Neuronal stem cell (in vitro differentiated cells): ENCODE data around the gene MAP3K15.

Source experiments
- DNase-seq: peaks from one replicate; pipeline ENCODE4 v3.0.0-alpha.2; 2013; ENCODE audit warnings: low spot score
- H2AFZ ChIP-seq: one replicate; pipeline ENCODE4 v1.6.1; 2013; ENCODE audit warnings: mild to moderate bottlenecking, low read length, inconsistent platforms
- H2AK5ac ChIP-seq: 2 replicates; pipeline ENCODE4 v1.6.1; 2013; ENCODE audit warnings: low read depth, mild to moderate bottlenecking, inconsistent platforms, low read length, moderate library complexity, mixed read lengths
- H2BK120ac ChIP-seq: 2 replicates; pipeline ENCODE4 v1.6.1; 2013; ENCODE audit warnings: low read depth, mild to moderate bottlenecking, inconsistent platforms, low read length, moderate library complexity, mixed read lengths
- H2BK12ac ChIP-seq: one replicate; pipeline ENCODE4 v1.6.1; 2013; ENCODE audit warnings: low read length, inconsistent platforms
- H2BK15ac ChIP-seq: 2 replicates; pipeline ENCODE4 v1.6.1; 2013; ENCODE audit warnings: mild to moderate bottlenecking, low read length, inconsistent platforms, mixed read lengths
- H2BK5ac ChIP-seq: one replicate; pipeline ENCODE4 v1.6.1; 2013; ENCODE audit warnings: inconsistent platforms, mild to moderate bottlenecking, low read length, moderate library complexity
- H3K14ac ChIP-seq: one replicate; pipeline ENCODE4 v1.6.1; 2013; ENCODE audit warnings: low read length, inconsistent platforms
- H3K18ac ChIP-seq: 2 replicates; pipeline ENCODE4 v1.6.1; 2013; ENCODE audit warnings: low read length, inconsistent platforms
- H3K23ac ChIP-seq: 2 replicates; pipeline ENCODE4 v1.6.1; 2013; ENCODE audit warnings: low read depth, mild to moderate bottlenecking, mixed read lengths, low read length, inconsistent platforms; ENCODE audit not compliant: poor library complexity
- H3K27ac ChIP-seq: replicated peaks from 3 replicates; pipeline ENCODE4 v1.5.1; 2013; ENCODE audit warnings: low read length, inconsistent platforms
- H3K27me3 ChIP-seq, 3 experiments: 2 replicates each; pipeline ENCODE4 v1.6.1; 2013; ENCODE audit warnings: low read length in 3 of 3, mild to moderate bottlenecking in 2 of 3, inconsistent platforms in 1 of 3, low read depth in 1 of 3, mixed read lengths in 1 of 3, moderate library complexity in 1 of 3; ENCODE audit not compliant: control insufficient read depth in 3 of 3, insufficient read depth in 3 of 3
- H3K36me3 ChIP-seq, 2 donors: replicated peaks in 1 of 2; 2 replicates each; pipeline ENCODE4 v1.6.1; 2013; ENCODE audit warnings: low read length in 2 of 2; ENCODE audit not compliant: control insufficient read depth in 2 of 2, insufficient read depth in 2 of 2
- H3K4ac ChIP-seq: 2 replicates; pipeline ENCODE4 v1.6.1; 2013; ENCODE audit warnings: inconsistent platforms, mild to moderate bottlenecking, low read length, moderate library complexity
- H3K4me1 ChIP-seq, 2 donors: 1 replicate in 1 of 2; 2 replicates in 1 of 2; pipeline ENCODE4 v1.6.1; 2013; ENCODE audit warnings: low read length in 2 of 2, low read depth in 1 of 2; ENCODE audit not compliant: control insufficient read depth in 2 of 2, insufficient read depth in 1 of 2
- H3K4me2 ChIP-seq: one replicate; pipeline ENCODE4 v1.6.1; 2013; ENCODE audit warnings: mild to moderate bottlenecking, low read length, inconsistent platforms; ENCODE audit not compliant: insufficient read depth, poor library complexity, severe bottlenecking
- H3K4me3 ChIP-seq, 2 donors: 2 replicates each; pipeline ENCODE4 v1.5.1; 2013; ENCODE audit warnings: low read length in 2 of 2, mild to moderate bottlenecking in 2 of 2, inconsistent platforms in 1 of 2, moderate library complexity in 1 of 2
- H3K79me1 ChIP-seq: one replicate; pipeline ENCODE4 v1.6.1; 2013; ENCODE audit warnings: low read depth, mild to moderate bottlenecking, inconsistent platforms, low read length, moderate library complexity
- H3K9ac ChIP-seq: one replicate; pipeline ENCODE4 v1.6.1; 2013; ENCODE audit warnings: mild to moderate bottlenecking, low read depth, low read length, inconsistent platforms; ENCODE audit not compliant: poor library complexity
- H3K9me3 ChIP-seq, 2 donors: replicated peaks in 1 of 2; 2 replicates each; pipeline versions ENCODE3 to v1.6.1; 2013; ENCODE audit warnings: low read length in 2 of 2, mild to moderate bottlenecking in 2 of 2, inconsistent platforms in 1 of 2, low read depth in 1 of 2, mixed read lengths in 1 of 2, moderate library complexity in 1 of 2; ENCODE audit not compliant: control insufficient read depth in 2 of 2, insufficient read depth in 1 of 2
- H4K8ac ChIP-seq: one replicate; pipeline ENCODE4 v1.6.1; 2013; ENCODE audit warnings: low read depth, mild to moderate bottlenecking, inconsistent platforms, low read length, moderate library complexity
- H4K91ac ChIP-seq: one replicate; pipeline ENCODE4 v1.6.1; 2013; ENCODE audit warnings: low read length, low read depth, mild to moderate bottlenecking, inconsistent platforms; ENCODE audit not compliant: poor library complexity
- WGBS, 2 donors: extraction: QIAGEN DNeasy Blood & Tissue Kit; methylation state at CpG; one replicate each; pipeline ENCODE4 v1.1.7; 2013; ENCODE audit warnings: missing lambda C conversion rate in 2 of 2, mixed read lengths in 1 of 2; ENCODE audit not compliant: insufficient read length in 2 of 2, insufficient replicate concordance in 1 of 2; ENCODE audit errors: extremely low coverage in 2 of 2; 5-methylcytosine and 5-hydroxymethylcytosine counted together

The MAP3K15 gene

DNA sequence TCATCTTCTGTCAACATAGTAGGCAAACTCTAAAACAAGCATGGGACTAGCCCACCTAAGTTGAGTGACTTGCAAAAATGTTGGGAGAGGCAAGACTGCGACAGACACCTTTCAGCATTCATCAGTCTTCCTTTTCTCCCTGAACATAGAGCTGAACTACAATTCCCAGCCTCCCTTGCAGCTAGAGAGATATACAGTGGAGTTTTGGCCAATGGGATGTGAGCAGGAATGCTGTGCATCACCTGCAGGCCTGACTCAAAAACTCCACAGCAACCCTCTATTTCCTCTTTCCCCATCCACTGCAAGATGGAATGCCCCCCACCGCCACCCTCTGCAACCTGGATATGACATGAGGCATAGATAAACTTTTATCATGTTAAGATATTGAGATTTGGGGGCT is 105.0 kb downstream of the MAP3K15 start:
- Histone ChIP-seq H2AK5ac (no peak overlapping the region), H2BK15ac (no peak overlapping the region), H3K14ac (no peak overlapping the region), H3K4me2 (no peak overlapping the region), H3K18ac (no peak overlapping the region), H2AFZ (no peak overlapping the region), H3K27ac (no peak overlapping the region), H3K9ac (no peak overlapping the region), H2BK5ac (no peak overlapping the region), H2BK12ac (no peak overlapping the region), H3K23ac (no peak overlapping the region), H3K79me1 (no peaks in the 10 kb centered on the region), H3K27me3 (no peaks in the 10 kb centered on the region), H3K4me3 (no peak overlapping the region), H3K36me3 (no peaks in the 10 kb centered on the region), H3K4ac (no peak overlapping the region), H4K8ac (no peak overlapping the region), H4K91ac (no peak overlapping the region), H2BK120ac (no peak overlapping the region), H3K9me3 (peaks cover 0 to 2% of the 10 kb centered on the region in 2 donors), H3K4me1 (no peaks in the 10 kb centered on the region)
- no peak for DNase-seq
- no CpG with 5 or more reads among the region's 2 CpGs for WGBS, 2 donors

DNA sequence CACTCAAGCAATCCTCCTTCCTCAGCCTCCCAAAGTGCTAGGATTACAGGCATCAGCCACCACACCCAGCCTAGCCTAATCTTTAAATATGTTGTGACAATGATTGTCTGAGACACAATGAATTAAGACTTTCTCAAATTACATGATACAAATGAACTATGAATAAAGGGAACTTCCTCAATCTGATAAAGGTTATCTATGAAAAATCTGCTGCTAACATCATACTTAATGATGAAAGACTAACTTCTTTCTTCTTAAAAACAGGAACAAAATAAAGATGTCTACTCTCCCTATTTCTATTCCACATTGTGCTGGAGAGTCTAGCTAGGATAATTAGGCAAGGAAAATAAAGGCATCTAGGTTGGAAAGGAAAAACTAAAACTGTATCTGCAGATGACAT is 111.6 kb downstream of the MAP3K15 start:
- Histone ChIP-seq H2AFZ (no peak overlapping the region), H3K4ac (no peak overlapping the region), H2BK5ac (no peak overlapping the region), H3K4me3 (no peak overlapping the region), H3K4me1 (no peaks in the 10 kb centered on the region), H4K8ac (no peak overlapping the region), H2AK5ac (no peak overlapping the region), H2BK12ac (no peak overlapping the region), H3K4me2 (no peak overlapping the region), H3K9ac (no peak overlapping the region), H3K36me3 (no peaks in the 10 kb centered on the region), H3K27ac (no peak overlapping the region), H4K91ac (no peak overlapping the region), H2BK120ac (no peak overlapping the region), H3K27me3 (no peaks in the 10 kb centered on the region), H3K14ac (no peak overlapping the region), H2BK15ac (no peak overlapping the region), H3K23ac (no peak overlapping the region), H3K18ac (no peak overlapping the region), H3K9me3 (no peaks in the 10 kb centered on the region), H3K79me1 (no peaks in the 10 kb centered on the region)
- no peak for DNase-seq

DNA sequence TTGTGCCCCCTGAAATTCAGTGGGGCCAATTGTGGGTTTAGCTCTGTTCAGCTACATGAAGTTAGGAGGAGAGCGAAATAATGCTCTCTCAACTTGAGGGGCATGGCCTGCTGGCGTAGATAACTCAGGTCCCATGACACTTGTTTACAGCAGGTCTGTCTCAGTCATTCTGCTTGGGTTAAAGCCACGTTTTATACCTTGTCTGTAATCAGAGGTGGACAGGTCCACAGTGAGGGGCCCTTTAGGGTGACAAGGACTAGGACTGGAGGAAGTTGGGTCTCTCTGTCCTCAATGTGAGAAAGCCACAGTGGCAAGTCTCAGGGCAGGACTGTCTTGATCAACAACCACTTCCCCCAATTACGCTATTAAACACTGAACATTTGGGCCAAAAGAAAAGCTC is 122.6 kb downstream of the MAP3K15 start:
- no peak overlapping the region for H3K14ac ChIP-seq
- no peaks in the 10 kb centered on the region for H3K9me3 ChIP-seq
- no peak overlapping the region for H4K8ac ChIP-seq
- no peaks in the 10 kb centered on the region for H3K4me1 ChIP-seq
- H3K36me3 ChIP-seq: no peaks in the 10 kb centered on the region
- no peak overlapping the region for H2BK5ac ChIP-seq
- H4K91ac ChIP-seq: no peak overlapping the region
- H3K4ac ChIP-seq: no peak overlapping the region
- H3K27ac ChIP-seq: no peak overlapping the region
- no peak overlapping the region for H3K9ac ChIP-seq
- no peak for DNase-seq
- H2BK15ac ChIP-seq: no peak overlapping the region
- H2AFZ ChIP-seq: no peak overlapping the region
- H3K4me2 ChIP-seq: no peak overlapping the region
- H3K27me3 ChIP-seq: no peaks in the 10 kb centered on the region
- no peak overlapping the region for H3K4me3 ChIP-seq
- no CpG with 5 or more reads among the region's 4 CpGs for WGBS, 2 donors
- H2BK120ac ChIP-seq: no peak overlapping the region
- H3K23ac ChIP-seq: no peak overlapping the region
- H2BK12ac ChIP-seq: no peak overlapping the region
- H3K18ac ChIP-seq: no peak overlapping the region
- H2AK5ac ChIP-seq: no peak overlapping the region
- no peaks in the 10 kb centered on the region for H3K79me1 ChIP-seq

DNA sequence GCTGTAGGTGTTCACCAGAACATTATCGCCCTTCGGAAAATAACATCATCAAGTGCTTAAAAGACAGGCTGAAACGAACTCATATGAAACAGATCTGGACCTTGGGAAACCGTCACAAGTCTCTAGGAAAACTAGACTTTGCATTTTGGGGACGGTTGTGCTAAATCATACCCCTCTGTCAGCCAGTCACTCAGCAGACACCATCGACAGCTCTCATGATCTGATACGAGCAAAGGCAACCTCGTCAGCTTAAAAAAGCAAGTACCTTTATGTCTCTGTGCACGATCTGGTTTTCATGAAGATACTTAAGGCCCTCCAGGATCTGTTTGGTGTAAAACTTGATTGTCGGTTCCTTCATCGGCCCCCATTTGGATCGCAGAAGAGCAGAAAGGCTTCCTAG is 123.2 kb downstream of the MAP3K15 start:
- H3K27ac ChIP-seq: no peak overlapping the region
- no peak overlapping the region for H3K4ac ChIP-seq
- no peak overlapping the region for H3K23ac ChIP-seq
- H3K9me3 ChIP-seq: no peaks in the 10 kb centered on the region
- H2BK15ac ChIP-seq: no peak overlapping the region
- H3K14ac ChIP-seq: no peak overlapping the region
- WGBS, 2 donors: no CpG with 5 or more reads among the region's 12 CpGs
- H3K27me3 ChIP-seq: no peaks in the 10 kb centered on the region
- H3K4me3 ChIP-seq: no peak overlapping the region
- no peak overlapping the region for H2AFZ ChIP-seq
- no peak overlapping the region for H2BK120ac ChIP-seq
- no peak overlapping the region for H2AK5ac ChIP-seq
- no peak overlapping the region for H4K8ac ChIP-seq
- H2BK12ac ChIP-seq: no peak overlapping the region
- no peak overlapping the region for H3K18ac ChIP-seq
- no peaks in the 10 kb centered on the region for H3K36me3 ChIP-seq
- H3K4me2 ChIP-seq: no peak overlapping the region
- no peak overlapping the region for H2BK5ac ChIP-seq
- no peak overlapping the region for H3K9ac ChIP-seq
- DNase-seq: no peak
- H4K91ac ChIP-seq: no peak overlapping the region
- no peaks in the 10 kb centered on the region for H3K79me1 ChIP-seq
- H3K4me1 ChIP-seq: no peaks in the 10 kb centered on the region
